ENCODE results near the gene LMNTD2. TPM values are rescaled to one million over a fixed set of nuclear protein-coding genes. Genes with fewer than 3 reads are reported as not detected.

LMNTD2 gene
- total RNA-seq, 1 donor from 2014 or later, result 19.3 TPM

DNA sequence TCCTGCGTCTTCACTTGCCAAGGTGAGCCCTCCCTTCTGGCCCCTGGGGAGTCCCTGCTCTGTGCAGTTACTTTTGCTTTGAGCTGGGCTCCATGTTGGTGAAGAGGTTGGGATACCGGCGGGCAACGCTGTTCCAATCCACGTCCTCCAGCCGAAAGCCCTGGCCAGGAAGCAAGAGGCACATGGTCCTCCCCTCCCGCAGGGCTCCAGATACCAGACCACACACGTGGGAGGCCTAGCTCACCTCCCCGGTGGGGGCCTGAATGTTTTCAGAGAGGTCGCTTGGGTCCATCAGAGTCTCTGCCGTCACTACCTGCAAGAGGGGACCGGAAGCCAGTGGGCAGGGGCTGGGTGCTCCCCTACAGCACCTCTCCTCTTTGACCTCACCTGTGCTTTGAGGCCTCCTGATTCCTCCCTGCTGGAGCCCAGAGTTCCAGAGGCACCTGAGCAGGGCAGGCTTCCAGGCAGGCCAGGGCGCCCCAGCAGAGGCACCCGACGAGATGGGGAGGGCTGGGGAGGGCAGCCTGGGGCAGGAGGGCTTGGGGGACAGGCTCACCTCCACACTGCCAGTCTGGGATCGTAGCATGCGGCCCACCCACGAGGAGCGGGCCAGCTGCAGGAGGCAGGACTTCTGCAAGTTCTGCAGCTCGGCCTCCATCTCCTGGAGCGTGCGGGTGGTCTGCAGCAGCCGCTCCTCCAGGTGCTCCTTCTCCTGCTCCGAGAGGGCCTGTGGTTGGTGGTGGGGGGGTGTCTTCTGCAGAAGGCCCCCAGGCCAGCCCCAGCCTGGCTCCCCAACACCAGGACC is 3.0 kb downstream of the LMNTD2 start:
- H3K4me1 Mint-ChIP-seq (ENCODE audit: low read depth), result peaks cover 10% of the 10 kb centered on the region

DNA sequence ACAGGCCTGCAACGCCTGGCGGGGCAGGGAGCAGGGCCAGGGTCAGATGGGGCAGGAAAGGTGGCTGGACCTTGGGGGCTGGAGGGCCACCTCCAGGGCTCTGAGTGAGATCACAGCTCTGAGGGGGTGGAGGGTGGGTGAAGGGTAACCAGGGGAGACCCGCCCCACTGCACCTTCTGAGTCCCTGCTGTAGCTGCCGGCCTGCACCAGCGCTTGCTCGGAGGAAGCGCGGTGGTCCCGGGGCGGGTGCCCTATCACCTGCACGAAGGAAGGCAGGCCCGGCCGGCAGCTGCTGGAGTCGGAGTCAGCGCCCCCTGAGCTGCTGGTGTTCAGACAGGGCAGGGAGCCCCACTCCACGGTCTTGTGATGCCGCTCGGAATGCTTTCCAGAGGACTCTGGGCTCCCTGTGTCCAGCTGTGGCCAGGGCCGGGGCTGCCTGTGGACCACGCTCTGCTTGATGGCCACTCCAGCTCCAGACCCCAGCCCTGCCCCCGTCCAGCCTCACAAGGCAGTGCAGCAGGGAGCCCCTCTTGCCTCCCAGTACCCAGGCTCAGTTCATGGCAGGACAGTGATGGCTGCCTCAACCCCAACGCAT is 3.8 kb downstream of the LMNTD2 start:
- H3K4me1 Mint-ChIP-seq (ENCODE audit: low read depth), result peaks cover 10% of the 10 kb centered on the region
- TF ChIP-seq, protein P1, sequence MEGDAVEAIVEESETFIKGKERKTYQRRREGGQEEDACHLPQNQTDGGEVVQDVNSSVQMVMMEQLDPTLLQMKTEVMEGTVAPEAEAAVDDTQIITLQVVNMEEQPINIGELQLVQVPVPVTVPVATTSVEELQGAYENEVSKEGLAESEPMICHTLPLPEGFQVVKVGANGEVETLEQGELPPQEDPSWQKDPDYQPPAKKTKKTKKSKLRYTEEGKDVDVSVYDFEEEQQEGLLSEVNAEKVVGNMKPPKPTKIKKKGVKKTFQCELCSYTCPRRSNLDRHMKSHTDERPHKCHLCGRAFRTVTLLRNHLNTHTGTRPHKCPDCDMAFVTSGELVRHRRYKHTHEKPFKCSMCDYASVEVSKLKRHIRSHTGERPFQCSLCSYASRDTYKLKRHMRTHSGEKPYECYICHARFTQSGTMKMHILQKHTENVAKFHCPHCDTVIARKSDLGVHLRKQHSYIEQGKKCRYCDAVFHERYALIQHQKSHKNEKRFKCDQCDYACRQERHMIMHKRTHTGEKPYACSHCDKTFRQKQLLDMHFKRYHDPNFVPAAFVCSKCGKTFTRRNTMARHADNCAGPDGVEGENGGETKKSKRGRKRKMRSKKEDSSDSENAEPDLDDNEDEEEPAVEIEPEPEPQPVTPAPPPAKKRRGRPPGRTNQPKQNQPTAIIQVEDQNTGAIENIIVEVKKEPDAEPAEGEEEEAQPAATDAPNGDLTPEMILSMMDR (IDR thresholded peaks at IDR 0.05; ENCODE audit: unreplicated experiment), result no peak
- H3K36me3 Mint-ChIP-seq (ENCODE audit: insufficient read depth), result no peaks in the 10 kb centered on the region
- DNase-seq (ENCODE audit: low spot score, unreplicated experiment), result no peak
- no peak overlapping the region for H3K27ac Mint-ChIP-seq
- peak overlapping the region; percentile 14 for H3K4me3 Mint-ChIP-seq (ENCODE audit: low read depth)
- H3K9me3 Mint-ChIP-seq (ENCODE audit: low read depth), result no peaks in the 10 kb centered on the region
- H3K27me3 Mint-ChIP-seq, result peaks cover 14% of the 10 kb centered on the region

More for the DNA sequence above, 3.0 kb downstream of the LMNTD2 start:
- Mint-ChIP-seq H3K36me3 (ENCODE audit: insufficient read depth) (no peaks in the 10 kb centered on the region), H3K4me3 (ENCODE audit: low read depth) (no peak overlapping the region), H3K9me3 (ENCODE audit: low read depth) (no peaks in the 10 kb centered on the region), H3K27ac (no peak overlapping the region), H3K27me3 (peaks cover 14% of the 10 kb centered on the region)
- no peak for DNase-seq (ENCODE audit: low spot score, unreplicated experiment)
- TF ChIP-seq, protein P1 (IDR thresholded peaks at IDR 0.05; ENCODE audit: unreplicated experiment), result no peak

- TF ChIP-seq, protein P1 (IDR thresholded peaks at IDR 0.05; ENCODE audit: unreplicated experiment), result no peak
- Mint-ChIP-seq H3K27ac (no peak overlapping the region), H3K4me1 (ENCODE audit: low read depth) (peaks cover 6% of the 10 kb centered on the region), H3K27me3 (peaks cover 14% of the 10 kb centered on the region), H3K9me3 (ENCODE audit: low read depth) (no peaks in the 10 kb centered on the region), H3K36me3 (ENCODE audit: insufficient read depth) (no peaks in the 10 kb centered on the region), H3K4me3 (ENCODE audit: low read depth) (peak overlapping the region; percentile 14)
- DNase-seq (ENCODE audit: low spot score, unreplicated experiment), result no peak
Observed at GRCh38 chr11:555780-556661, 4.5 kb downstream of the LMNTD2 start.

DNA sequence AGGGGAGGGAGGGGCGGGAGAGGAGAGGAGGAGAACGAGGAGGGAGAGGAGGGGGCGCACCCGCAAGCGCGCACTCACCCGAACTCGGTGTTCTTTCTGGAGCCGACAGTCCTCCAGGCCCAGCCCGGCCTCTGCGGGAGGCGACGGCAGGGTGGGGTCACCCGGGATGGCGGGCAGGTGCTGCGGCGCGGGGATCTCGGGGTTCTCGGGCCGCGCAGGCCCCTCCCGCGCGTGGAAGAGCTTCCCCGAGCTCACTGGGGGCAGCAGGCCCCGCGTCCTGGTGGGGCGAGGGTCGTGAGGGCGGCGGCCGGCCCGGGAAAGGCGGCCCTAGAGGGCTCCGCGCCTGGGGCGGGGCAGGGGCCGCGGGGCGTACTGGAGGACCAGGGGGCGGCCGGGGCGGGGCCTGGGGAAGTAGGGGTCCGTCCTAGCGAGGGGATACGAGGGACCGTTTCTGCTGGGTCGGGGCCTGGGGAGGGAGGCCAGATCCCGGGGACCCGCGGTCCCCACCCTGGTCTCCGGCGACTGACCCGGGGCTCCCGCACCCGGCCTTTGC is 5.2 kb downstream of the LMNTD2 start:
- TF ChIP-seq, protein P1 (IDR thresholded peaks at IDR 0.05; ENCODE audit: unreplicated experiment), result no peak
- Mint-ChIP-seq H3K27ac (no peak overlapping the region), H3K36me3 (ENCODE audit: insufficient read depth) (no peaks in the 10 kb centered on the region), H3K27me3 (peaks cover 14% of the 10 kb centered on the region), H3K9me3 (ENCODE audit: low read depth) (no peaks in the 10 kb centered on the region), H3K4me3 (ENCODE audit: low read depth) (peak overlapping the region; percentile 33), H3K4me1 (ENCODE audit: low read depth) (peaks cover 6% of the 10 kb centered on the region)
- DNase-seq (ENCODE audit: low spot score, unreplicated experiment), result no peak

All from progenitor cell of endocrine pancreas (in vitro differentiated cells).